GM23338 (cell line): ENCODE measurements around the gene PDS5A. TPM values are rescaled to one million over a fixed set of nuclear protein-coding genes. Genes with fewer than 3 reads are reported as not detected.
"Not testable (repeated sequence)": the region's sequence is repeated elsewhere in the genome, so short reads cannot be mapped to it uniquely, and the experiment has no call there.

ENCODE experiments used
- ATAC-seq: fragments of 200-7000 bp; cut with Tn5 transposase; 3 replicates; pipeline ENCODE4 v1.9.1; 2020
- DNase-seq: peaks from one replicate; pipeline ENCODE4 v3.0.0-alpha.2; 2015; ENCODE audit warnings: low spot score
- H2AFZ ChIP-seq: fragments of 200-600 bp; sonication (generic); 2 replicates; pipeline ENCODE4 v1.8.0; 2016; ENCODE audit warnings: antibody characterized with exemption, mild to moderate bottlenecking, moderate library complexity
- H3F3A ChIP-seq: fragments of 200-600 bp; sonication (generic); replicated peaks from 2 replicates; pipeline ENCODE4 v1.8.0; 2017; ENCODE audit warnings: antibody characterized with exemption, mixed run types, low read depth
- H3K27ac ChIP-seq: fragments of 200-600 bp; sonication (generic); 2 replicates; pipeline ENCODE4 v1.6.1; 2016; ENCODE audit warnings: low read depth
- H3K27me3 ChIP-seq: fragments of 200-600 bp; sonication (generic); 2 replicates; pipeline ENCODE4 v1.8.0; 2016; ENCODE audit warnings: mild to moderate bottlenecking, mixed run types, moderate library complexity; ENCODE audit not compliant: insufficient read depth
- H3K36me3 ChIP-seq: fragments of 200-600 bp; sonication (generic); 2 replicates; pipeline ENCODE4 v1.8.0; 2016; ENCODE audit warnings: mild to moderate bottlenecking; ENCODE audit not compliant: insufficient read depth
- H3K4me1 ChIP-seq: fragments of 200-600 bp; sonication (generic); 2 replicates; pipeline ENCODE4 v1.8.0; 2016; ENCODE audit warnings: mild to moderate bottlenecking, moderate library complexity; ENCODE audit not compliant: insufficient read depth
- H3K4me2 ChIP-seq: fragments of 200-600 bp; sonication (generic); 2 replicates; pipeline ENCODE4 v1.7.1; 2017; ENCODE audit warnings: mixed run types
- H3K4me3 ChIP-seq: fragments of 200-600 bp; sonication (generic); 2 replicates; pipeline ENCODE4 v1.6.1; 2016; ENCODE audit warnings: mixed run types
- H3K79me2 ChIP-seq: fragments of 200-600 bp; sonication (generic); replicated peaks from 2 replicates; pipeline ENCODE4 v1.8.0; 2017; ENCODE audit warnings: mild to moderate bottlenecking; ENCODE audit not compliant: insufficient read depth
- H3K9me2 ChIP-seq: fragments of 200-600 bp; sonication (generic); 2 replicates; pipeline ENCODE4 v1.8.0; 2017; ENCODE audit not compliant: insufficient read depth
- H4K20me1 ChIP-seq: fragments of 200-600 bp; sonication (generic); replicated peaks from 2 replicates; pipeline ENCODE4 v1.8.0; 2017; ENCODE audit warnings: mild to moderate bottlenecking; ENCODE audit not compliant: insufficient read depth
- H3K27ac Mint-ChIP-seq: 2 replicates; pipeline ENCODE4 v1.8.0; 2020; ENCODE audit warnings: inconsistent platforms, mild to moderate bottlenecking, moderate library complexity, mixed read lengths
- H3K27me3 Mint-ChIP-seq: 3 replicates; pipeline ENCODE4 v1.8.0; 2022; ENCODE audit warnings: low read depth, mild to moderate bottlenecking, moderate library complexity, mixed read lengths, inconsistent platforms; ENCODE audit not compliant: insufficient read depth, poor library complexity
- H3K36me3 Mint-ChIP-seq: 3 replicates; pipeline ENCODE4 v1.8.0; 2021; ENCODE audit warnings: low read depth, mild to moderate bottlenecking, inconsistent platforms, moderate library complexity, mixed read lengths
- H3K4me1 Mint-ChIP-seq: 3 replicates; pipeline ENCODE4 v1.8.0; 2020; ENCODE audit warnings: mild to moderate bottlenecking, inconsistent platforms, mixed read lengths
- H3K4me3 Mint-ChIP-seq: 3 replicates; pipeline ENCODE4 v1.8.0; 2021; ENCODE audit warnings: moderate library complexity, mild to moderate bottlenecking, inconsistent platforms, mixed read lengths
- H3K9me3 Mint-ChIP-seq: 3 replicates; pipeline ENCODE4 v1.8.0; 2020; ENCODE audit warnings: moderate library complexity, mild to moderate bottlenecking, inconsistent platforms, mixed read lengths
- CREB1 ChIP-seq: fragments of 250-450 bp; sonication (Bioruptor Pico); IDR thresholded peaks from 2 replicates; pipeline ENCODE4 v1.5.0; 2020; ENCODE audit warnings: low read depth, mild to moderate bottlenecking, moderate library complexity
- polyA plus RNA-seq: library from polyadenylated mRNA; unstranded; fragments of >200 nt; fragmentation: Nextera tagmentation; extraction: Ambion mirVana; gene quantifications from 2 replicates; pipeline ENCODE4 v1.2.1, GENCODE V29; 2016
- small RNA-seq: library from RNA; depleted of rRNA; stranded (forward); fragments of <200 nt; gene quantifications from one replicate; pipeline ENCODE3, GENCODE V24; 2014; ENCODE audit warnings: low replicate concordance
- total RNA-seq: library from RNA; depleted of rRNA; stranded (reverse); fragments of >200 nt; shearing (Covaris generic); gene quantifications from 2 replicates; pipeline ENCODE4 v1.2.3, GENCODE V29; 2014; rRNA removed

PDS5A gene
- total and polyA plus RNA-seq, 2 experiments from 2014 or later: 22.1 to 91.9 TPM

DNA sequence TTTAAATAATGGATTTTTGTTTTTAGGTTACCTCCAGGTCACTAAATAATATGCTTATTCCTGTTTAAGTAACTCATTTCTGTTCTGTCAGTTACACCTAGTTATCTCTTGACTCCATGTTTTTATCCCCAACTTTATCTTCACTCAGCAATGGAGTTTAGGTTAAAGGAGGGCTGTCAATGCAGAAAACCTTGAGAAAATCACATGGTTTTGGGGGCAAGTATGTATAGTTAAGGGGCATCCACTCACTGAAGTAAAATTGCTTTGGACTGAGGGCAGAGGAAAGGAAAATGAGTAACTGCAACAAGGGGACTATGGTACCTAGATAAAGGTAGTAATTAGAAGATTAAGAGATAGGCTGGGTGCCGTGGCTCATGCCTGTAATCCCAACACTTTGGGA lies 192.6 kb downstream of the PDS5A start:
- Histone ChIP-seq H3F3A (no peaks in the 10 kb centered on the region), H4K20me1 (no peaks in the 10 kb centered on the region; the same call in none of the 2 replicates), H2AFZ (no peak overlapping the region), H3K36me3 (no peaks in the 10 kb centered on the region), H3K27ac (peak overlapping the region; percentile 73; the same call in 1 of the 2 replicates), H3K4me2 (no peak overlapping the region), H3K9me2 (no peaks in the 10 kb centered on the region), H3K27me3 (no peaks in the 10 kb centered on the region), H3K79me2 (no peaks in the 10 kb centered on the region), H3K4me3 (no peak overlapping the region), H3K4me1 (no peaks in the 10 kb centered on the region)
- TF ChIP-seq CREB1 (CRISPR knock-in tag): no peak
- H3K4me3 Mint-ChIP-seq: no peak overlapping the region
- peaks cover 3% of the 10 kb centered on the region; the same call in 1 of the 3 replicates for H3K36me3 Mint-ChIP-seq
- H3K27ac Mint-ChIP-seq: no peak overlapping the region
- no peaks in the 10 kb centered on the region for H3K9me3 Mint-ChIP-seq
- H3K4me1 Mint-ChIP-seq: peaks cover 8% of the 10 kb centered on the region; the same call in 1 of the 3 replicates
- H3K27me3 Mint-ChIP-seq: peaks cover 9% of the 10 kb centered on the region
- peak; percentile 11; the same call in 2 of the 3 replicates for ATAC-seq
- no peak for DNase-seq

DNA sequence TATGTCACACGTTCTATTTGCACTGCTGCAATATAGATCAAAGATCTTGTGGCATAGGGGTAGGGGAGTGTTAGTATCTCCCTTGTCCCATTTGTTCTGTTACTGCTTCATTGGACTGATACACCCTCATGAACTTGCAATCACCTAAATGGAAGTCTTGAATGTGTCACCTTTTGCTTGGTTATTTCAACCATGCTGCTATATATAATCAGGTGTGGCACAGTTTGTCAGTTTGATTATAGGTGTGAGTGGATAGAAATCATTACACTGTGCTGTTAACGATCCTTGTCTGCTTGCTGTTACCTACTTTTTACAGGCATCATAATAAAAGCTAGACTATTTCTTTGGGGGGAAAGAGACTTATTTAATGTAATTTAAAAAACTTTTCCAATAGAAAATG lies 195.7 kb downstream of the PDS5A start:
- H3K4me1 ChIP-seq, H3K27me3 ChIP-seq, H3K79me2 ChIP-seq, DNase-seq, H3K36me3 ChIP-seq, H3F3A ChIP-seq, H4K20me1 ChIP-seq, H3K27me3 Mint-ChIP-seq, H3K9me2 ChIP-seq, H3K27ac ChIP-seq, H2AFZ ChIP-seq, H3K4me1 Mint-ChIP-seq, H3K4me3 Mint-ChIP-seq, ATAC-seq, H3K27ac Mint-ChIP-seq, H3K9me3 Mint-ChIP-seq, H3K4me2 ChIP-seq, H3K4me3 ChIP-seq: not testable (repeated sequence)
- peaks cover 20% of the 10 kb centered on the region; the same call in 2 of the 3 replicates for H3K36me3 Mint-ChIP-seq

Small RNAs within 50 kb of the gene (small RNA-seq; reads per million reads assigned to genes)
- gene RNA5SP159: not detected

Other genes starting within 250 kb of the PDS5A start
- 37.5 and 46.3 TPM in 2 replicates for gene N4BP2, start 78.9 kb upstream of the PDS5A start, total RNA-seq
- 15.1 and 25.6 TPM in 2 replicates for gene N4BP2, start 78.9 kb upstream of the PDS5A start, polyA plus RNA-seq
- gene RHOH, start 219.1 kb upstream of the PDS5A start, total RNA-seq: 2.7 and 3.7 TPM in 2 replicates
- gene RHOH, start 219.1 kb upstream of the PDS5A start, polyA plus RNA-seq: 1.8 and 2.2 TPM in 2 replicates